Measurements from ENCODE around the gene RHOB.

RHOB gene

DNA sequence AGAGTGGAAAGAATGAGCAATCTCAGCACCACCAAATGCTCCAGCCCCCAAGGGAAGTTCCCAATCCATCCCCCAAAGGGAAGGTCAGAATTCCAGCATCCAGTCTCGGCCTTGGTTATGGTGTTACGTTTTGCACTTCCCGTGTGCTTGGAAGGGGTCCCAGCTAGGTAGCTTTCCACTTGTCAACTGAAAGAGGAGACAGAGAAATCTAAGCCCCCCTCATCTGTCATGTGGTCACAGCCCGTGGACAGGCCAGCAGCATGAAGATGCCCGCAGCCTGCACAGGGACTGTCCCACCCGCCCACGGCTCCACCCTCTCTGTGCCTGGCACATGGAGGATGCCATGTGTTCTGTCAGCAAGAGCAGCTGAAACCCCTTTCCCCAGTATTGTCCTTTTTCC is 32.1 kb downstream of the RHOB start:
- H3K9me3 ChIP-seq (ENCODE audit: control insufficient read depth, insufficient read depth, low read length), result no peaks in the 10 kb centered on the region
- H3K36me3 ChIP-seq (ENCODE audit: insufficient read depth, low read length), result no peaks in the 10 kb centered on the region
- H3K9ac ChIP-seq (ENCODE audit: low read depth, low read length), result no peak overlapping the region
- no peaks in the 10 kb centered on the region; the same call in 1 of the 2 replicates for H3K4me1 ChIP-seq (ENCODE audit: insufficient read depth, low read length)

DNA sequence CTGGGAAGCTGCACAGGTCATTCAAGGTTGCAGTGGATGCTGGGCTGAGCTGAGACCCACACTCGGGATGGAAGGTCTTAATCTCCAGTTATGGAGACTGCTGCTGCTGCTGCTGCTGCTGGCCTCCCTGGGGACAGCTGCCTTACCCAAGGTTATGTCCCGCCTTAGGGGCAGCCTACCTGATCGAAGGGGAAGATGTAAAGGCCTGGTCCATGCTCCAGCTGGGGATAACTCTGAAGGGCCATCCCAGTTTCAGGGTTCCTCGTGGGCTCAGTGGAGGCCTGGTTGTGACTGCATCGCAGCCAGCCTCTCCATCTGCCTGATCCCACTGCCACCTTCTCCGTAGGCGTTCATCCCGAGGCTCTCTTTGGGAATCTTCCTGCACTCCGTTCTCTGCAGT is 33.0 kb downstream of the RHOB start:
- Histone ChIP-seq H3K9ac (ENCODE audit: low read depth, low read length) (no peak overlapping the region), H3K4me1 (ENCODE audit: insufficient read depth, low read length) (no peaks in the 10 kb centered on the region), H3K9me3 (ENCODE audit: control insufficient read depth, insufficient read depth, low read length) (no peaks in the 10 kb centered on the region), H3K36me3 (ENCODE audit: insufficient read depth, low read length) (no peaks in the 10 kb centered on the region)

DNA sequence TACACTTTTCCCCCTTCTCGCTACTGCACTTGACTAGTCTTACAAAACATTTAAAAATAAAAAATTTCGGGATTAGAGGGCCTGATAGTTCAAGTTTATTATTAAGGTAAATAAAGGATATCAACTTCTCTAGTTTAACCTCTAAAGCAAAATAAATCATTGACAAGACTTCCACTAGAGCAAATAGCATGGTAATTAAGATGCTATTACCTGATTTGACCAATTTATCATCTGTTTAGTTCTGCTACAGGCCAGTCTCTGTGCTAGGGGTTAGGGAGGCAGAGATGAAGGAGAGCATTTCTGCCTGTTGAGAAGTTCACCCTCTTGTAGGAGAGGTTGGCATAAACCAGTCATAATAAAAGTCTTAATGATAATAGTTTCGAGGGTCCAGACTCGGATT is 34.0 kb downstream of the RHOB start:
- Histone ChIP-seq H3K4me1 (ENCODE audit: insufficient read depth, low read length) (no peaks in the 10 kb centered on the region), H3K9ac (ENCODE audit: low read depth, low read length) (no peak overlapping the region), H3K36me3 (ENCODE audit: insufficient read depth, low read length) (no peaks in the 10 kb centered on the region), H3K9me3 (ENCODE audit: control insufficient read depth, insufficient read depth, low read length) (no peaks in the 10 kb centered on the region)

DNA sequence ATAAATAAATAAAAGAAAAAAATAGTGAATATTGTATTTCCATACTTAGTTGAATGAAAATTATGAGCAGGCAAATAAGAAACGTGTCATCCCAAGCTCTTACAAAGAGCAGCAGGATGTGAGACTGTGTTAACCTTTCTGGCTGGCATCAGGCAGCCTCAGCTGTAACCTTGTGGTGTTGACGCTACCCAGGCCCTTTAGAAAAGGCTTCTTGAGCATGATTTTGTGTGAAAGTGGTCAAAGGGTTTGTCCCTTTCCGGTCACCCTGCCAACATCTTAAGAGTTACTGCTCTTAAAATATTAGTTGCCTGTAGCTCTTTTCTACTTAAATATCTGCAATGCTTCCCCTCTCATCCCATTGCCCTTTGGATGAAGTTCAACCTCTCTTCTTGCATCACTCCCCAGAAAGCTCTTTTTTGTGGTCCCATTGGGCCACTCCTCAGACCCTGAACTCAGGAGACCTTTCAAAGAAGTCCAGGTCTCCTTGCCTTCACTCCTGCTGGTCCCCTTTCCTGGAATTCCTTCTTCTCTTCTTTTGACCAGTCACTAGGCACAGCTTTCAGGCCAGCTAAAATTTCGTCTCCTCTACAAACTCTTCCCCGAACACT is 35.0 kb downstream of the RHOB start:
- Histone ChIP-seq H3K9me3 (ENCODE audit: control insufficient read depth, insufficient read depth, low read length) (no peaks in the 10 kb centered on the region), H3K9ac (ENCODE audit: low read depth, low read length) (no peak overlapping the region), H3K36me3 (ENCODE audit: insufficient read depth, low read length) (no peaks in the 10 kb centered on the region), H3K4me1 (ENCODE audit: insufficient read depth, low read length) (peaks cover 4% of the 10 kb centered on the region)

DNA sequence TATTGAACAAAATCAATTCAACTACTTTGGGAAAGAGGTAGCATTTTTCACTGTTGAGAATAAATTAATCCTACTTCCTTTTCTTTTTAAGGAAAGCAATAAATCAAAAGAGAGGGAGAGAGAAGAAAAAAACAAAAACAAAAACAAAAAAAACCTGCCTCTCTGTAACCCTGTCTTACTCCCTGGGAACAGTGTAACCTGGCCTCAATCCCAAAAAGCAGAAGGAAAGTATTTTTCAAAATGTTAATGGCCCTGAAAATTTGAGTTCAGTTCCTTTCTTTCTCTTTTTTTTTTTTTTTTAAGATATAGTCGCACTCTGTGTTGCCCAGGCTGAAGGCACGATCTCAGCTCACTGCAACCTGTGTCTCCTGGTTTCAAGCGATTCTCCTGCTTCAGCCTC is 35.9 kb downstream of the RHOB start:
- Histone ChIP-seq H3K9ac (ENCODE audit: low read depth, low read length) (no peak overlapping the region), H3K9me3 (ENCODE audit: control insufficient read depth, insufficient read depth, low read length) (no peaks in the 10 kb centered on the region), H3K36me3 (ENCODE audit: insufficient read depth, low read length) (no peaks in the 10 kb centered on the region), H3K4me1 (ENCODE audit: insufficient read depth, low read length) (peaks cover 11% of the 10 kb centered on the region)

DNA sequence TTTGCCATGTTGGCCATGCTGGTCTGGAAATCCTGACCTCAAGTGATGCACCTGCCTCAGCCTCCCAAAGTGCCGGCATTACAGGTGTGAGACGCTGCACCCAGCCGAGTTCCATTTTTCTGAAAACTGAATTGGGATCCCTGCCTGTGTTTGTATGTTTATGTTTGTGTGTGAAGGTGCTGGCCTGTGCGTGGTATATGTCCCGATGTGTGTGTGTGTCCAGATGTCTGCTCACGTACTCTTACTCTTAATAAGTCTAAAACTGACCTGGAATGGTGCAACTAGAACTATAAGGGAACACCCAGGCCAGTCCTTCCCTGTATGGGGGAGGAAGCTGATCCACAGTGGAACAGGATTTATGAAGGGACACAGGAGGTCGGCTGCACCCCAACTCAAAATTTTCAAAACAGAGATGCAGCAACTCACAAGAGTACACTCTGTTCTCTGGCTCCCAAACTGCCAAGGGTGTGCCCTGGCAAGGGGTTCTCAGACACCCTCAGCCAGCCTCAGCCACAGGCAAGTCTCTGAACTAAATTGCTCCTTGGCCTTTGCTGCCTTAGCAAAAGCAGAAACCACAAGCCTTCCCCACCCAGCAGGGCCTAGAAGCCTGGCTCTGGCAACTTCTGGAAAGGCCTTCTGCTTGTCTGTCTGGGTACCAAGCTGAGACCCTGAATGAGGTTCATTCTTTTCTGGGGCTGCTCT is 36.5 kb downstream of the RHOB start:
- Histone ChIP-seq H3K4me1 (ENCODE audit: insufficient read depth, low read length) (peaks cover 11% of the 10 kb centered on the region), H3K9ac (ENCODE audit: low read depth, low read length) (no peak overlapping the region), H3K9me3 (ENCODE audit: control insufficient read depth, insufficient read depth, low read length) (no peaks in the 10 kb centered on the region), H3K36me3 (ENCODE audit: insufficient read depth, low read length) (no peaks in the 10 kb centered on the region)

DNA sequence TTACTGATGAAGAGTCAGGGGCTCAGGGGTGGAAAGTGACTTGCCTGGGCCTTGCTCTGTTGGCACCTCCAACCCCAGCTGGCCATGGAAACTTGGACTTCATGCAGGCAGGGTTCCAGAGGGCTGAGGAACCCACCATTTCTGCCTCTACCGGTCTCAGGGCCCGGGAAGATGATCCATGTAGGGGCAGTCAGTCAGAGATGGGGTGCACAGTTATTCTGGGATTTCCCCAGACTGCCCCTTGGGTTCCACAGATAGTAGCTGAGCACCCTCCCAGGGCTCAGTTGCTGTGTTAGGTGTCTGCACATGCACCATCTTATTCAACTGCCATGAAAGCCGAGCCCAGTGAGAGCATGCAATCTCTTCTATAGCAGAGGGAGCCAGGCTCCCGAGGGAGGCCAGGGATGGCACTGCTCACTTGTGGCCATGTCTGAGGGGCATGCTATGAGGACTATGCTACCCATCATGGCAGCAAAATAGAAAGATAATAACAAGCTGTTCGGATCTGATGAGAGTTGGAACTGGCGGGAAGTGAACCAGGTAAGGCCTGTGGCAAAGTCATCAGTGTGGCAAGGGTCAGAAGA is 37.3 kb downstream of the RHOB start:
- Histone ChIP-seq H3K9ac (ENCODE audit: low read depth, low read length) (no peak overlapping the region), H3K9me3 (ENCODE audit: control insufficient read depth, insufficient read depth, low read length) (no peaks in the 10 kb centered on the region), H3K36me3 (ENCODE audit: insufficient read depth, low read length) (no peaks in the 10 kb centered on the region), H3K4me1 (ENCODE audit: insufficient read depth, low read length) (peaks cover 16% of the 10 kb centered on the region)

DNA sequence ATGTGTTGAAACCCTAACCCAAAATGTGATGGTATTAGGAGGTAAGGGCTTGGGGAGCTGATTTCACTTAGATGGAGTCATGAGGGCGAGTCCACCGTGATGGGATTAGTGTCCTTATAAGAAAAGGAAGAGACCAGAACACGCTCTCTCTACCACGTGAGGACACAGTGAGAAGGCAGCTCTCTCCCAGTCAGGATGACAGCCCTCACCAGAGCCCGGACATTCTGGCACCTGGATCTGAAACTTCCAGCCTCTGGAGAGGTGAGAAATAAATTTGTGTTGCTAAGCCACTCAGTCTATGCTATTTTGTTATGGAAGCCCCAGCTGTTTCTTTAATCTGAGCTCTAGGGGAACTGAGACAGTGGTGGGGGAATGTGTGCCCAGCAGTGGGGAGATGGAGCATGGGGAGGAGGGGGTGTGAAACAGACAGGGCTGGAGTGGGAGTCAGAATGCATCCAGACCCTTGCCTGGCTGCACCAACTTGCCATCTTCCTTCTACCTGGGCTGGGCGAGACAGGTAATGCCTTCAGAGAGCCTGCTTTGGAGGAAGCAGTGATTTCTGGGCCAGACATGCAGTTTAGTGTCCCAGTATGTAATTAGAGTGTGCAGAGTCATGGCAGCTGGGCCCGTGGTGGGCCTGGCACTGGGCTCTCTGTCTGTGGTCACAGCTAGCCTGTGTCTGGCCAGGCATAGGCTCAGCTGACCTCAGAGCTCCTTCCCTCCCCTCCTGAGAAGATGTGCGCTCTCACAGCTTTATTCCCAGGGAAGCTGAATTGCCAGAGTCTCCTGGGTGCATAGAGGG is 38.1 kb downstream of the RHOB start:
- H3K9ac ChIP-seq (ENCODE audit: low read depth, low read length), result no peak overlapping the region
- H3K4me1 ChIP-seq (ENCODE audit: insufficient read depth, low read length), result peaks cover 16% of the 10 kb centered on the region
- H3K36me3 ChIP-seq (ENCODE audit: insufficient read depth, low read length), result no peaks in the 10 kb centered on the region
- no peaks in the 10 kb centered on the region for H3K9me3 ChIP-seq (ENCODE audit: control insufficient read depth, insufficient read depth, low read length)

DNA sequence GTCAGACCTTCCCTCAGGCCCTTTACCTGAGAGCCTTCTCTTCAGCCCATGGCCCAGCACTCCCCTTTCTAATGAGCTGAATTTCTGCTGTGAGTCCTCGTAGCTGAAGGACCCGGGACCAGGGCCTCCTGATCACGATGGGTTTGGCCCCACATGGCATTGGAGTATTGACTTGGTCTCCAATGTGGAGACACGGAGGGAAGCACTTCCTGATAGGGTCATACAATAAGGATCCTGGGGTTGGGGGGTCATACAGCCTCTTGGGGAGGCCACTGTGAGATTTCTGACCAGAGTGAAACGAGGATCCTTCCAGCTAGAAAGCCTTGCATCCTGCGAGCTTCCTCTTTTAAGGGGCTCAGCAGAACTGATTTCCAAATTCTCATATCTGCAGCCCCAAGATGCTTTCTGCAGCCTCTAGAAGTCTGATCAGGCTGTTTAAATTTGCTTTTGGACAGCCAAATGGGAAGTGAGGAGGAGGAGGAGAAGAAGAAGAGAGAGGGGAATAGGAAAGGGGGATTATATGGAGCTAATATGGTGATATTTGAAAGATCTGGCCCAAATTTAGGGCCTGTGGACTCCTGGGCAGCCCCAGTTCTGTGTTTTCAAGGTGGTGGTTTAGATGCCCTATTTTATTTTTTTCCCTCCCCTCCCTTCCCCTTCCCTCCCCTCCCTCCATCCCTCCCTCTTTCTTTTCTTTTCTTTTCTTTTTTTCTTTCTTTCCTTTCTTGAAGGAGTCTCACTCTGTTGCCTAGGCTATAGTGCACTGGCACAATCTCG is 38.9 kb downstream of the RHOB start:
- Histone ChIP-seq H3K36me3 (ENCODE audit: insufficient read depth, low read length) (no peaks in the 10 kb centered on the region), H3K9me3 (ENCODE audit: control insufficient read depth, insufficient read depth, low read length) (no peaks in the 10 kb centered on the region), H3K4me1 (ENCODE audit: insufficient read depth, low read length) (peaks cover 20% of the 10 kb centered on the region), H3K9ac (ENCODE audit: low read depth, low read length) (no peak overlapping the region)

DNA sequence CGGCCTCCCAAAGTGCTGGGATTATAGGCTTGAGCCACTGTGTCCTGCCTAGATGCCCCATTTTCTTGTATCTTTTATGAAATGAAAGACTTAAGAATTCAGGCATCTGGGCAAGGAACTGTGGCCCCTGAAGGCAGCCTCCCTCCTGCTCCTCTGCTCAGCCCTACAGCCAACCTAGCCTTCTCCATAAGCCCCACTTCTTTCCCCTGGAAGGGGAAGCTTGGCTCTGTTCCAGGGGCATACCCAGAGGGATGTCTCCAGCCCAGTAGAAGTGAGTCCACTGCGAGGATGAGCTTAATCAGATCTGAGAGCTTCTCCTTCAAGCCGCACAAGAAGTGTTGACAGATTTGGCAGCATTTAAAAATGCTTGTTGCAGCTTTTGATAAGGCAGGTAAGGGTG is 39.7 kb downstream of the RHOB start:
- Histone ChIP-seq H3K9me3 (ENCODE audit: control insufficient read depth, insufficient read depth, low read length) (no peaks in the 10 kb centered on the region), H3K36me3 (ENCODE audit: insufficient read depth, low read length) (no peaks in the 10 kb centered on the region), H3K4me1 (ENCODE audit: insufficient read depth, low read length) (peaks cover 25% of the 10 kb centered on the region), H3K9ac (ENCODE audit: low read depth, low read length) (no peak overlapping the region)

DNA sequence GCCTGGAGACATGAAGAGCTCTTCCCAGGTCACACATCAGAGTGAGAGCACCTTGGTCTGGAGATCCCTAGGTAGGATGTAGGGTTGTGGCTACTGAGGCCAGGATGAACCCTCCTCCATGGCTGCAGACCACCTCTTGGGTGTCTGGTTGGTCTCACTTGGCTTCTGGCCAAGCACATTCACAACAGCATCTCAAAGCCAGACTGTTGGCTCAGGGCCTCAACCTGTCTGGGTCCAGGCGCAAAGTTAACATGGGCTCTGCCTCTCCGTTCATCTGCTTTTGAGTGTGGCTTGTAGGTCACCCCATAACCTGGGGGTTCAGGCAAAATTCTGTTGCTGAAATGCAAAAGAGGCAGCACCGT is 40.1 kb downstream of the RHOB start:
- no peaks in the 10 kb centered on the region for H3K9me3 ChIP-seq (ENCODE audit: control insufficient read depth, insufficient read depth, low read length)
- H3K4me1 ChIP-seq (ENCODE audit: insufficient read depth, low read length), result peaks cover 30% of the 10 kb centered on the region
- no peak overlapping the region for H3K9ac ChIP-seq (ENCODE audit: low read depth, low read length)
- H3K36me3 ChIP-seq (ENCODE audit: insufficient read depth, low read length), result no peaks in the 10 kb centered on the region

DNA sequence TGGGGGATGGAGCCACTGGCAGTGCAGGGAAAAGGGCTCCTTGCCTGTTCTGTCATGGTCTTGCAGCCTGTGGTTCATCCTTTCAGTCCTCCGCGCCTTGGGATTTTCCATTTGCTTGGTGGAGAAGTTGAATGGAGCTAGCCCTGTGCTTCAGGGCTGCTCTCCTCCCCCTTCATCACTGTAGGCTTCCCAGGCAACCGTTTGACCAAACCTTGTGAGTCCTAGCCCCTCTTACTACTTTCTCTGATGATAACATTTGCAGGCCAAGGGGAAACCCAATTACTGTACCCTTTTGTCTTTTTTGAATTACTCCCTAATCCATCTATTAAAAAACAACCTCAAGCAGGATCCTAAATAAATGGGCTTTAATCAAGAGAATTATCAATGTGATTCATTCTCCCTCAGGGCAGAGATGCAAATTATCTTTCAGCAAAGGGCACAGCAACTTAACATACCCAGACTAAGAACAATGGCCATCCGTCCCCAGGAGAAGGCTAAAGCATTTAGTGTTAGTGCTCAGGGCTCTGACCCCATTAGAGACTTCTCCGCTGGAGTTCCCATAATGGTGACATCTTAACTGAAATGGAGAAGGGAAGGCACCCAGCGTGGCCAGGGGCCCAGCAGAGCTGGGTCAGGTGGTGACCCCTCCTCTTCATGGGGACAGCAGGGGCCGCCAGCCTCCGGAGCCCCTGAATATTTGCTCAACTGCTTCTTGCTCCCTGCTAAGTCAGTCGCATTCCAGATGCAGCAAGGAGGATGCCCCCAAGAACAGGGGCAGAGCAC is 40.7 kb downstream of the RHOB start:
- Histone ChIP-seq H3K9me3 (ENCODE audit: control insufficient read depth, insufficient read depth, low read length) (no peaks in the 10 kb centered on the region), H3K36me3 (ENCODE audit: insufficient read depth, low read length) (no peaks in the 10 kb centered on the region), H3K9ac (ENCODE audit: low read depth, low read length) (no peak overlapping the region), H3K4me1 (ENCODE audit: insufficient read depth, low read length) (peaks cover 31% of the 10 kb centered on the region)

DNA sequence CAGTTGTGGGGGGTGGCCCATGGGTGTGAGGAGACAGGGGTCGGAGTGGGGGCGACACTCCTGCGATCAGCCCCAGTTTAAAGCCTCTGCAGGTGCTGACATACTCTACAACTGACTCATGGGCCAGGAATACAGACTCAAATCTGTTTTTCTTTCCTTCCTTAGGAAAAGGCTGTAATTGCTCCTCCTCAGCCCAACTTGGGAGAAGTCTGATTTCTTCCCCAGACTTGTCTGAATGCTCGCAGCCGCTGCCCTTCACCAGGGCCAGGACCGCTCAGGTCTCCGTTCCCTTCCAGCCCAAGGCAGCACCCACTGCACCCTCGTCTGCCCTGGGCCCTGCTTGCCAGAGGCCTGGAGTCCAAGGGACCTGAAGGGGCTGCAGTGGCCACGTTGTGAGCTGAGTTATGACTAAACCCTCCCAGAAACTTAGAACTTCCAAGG is 41.3 kb downstream of the RHOB start:
- Histone ChIP-seq H3K9ac (ENCODE audit: low read depth, low read length) (no peak overlapping the region), H3K9me3 (ENCODE audit: control insufficient read depth, insufficient read depth, low read length) (no peaks in the 10 kb centered on the region), H3K36me3 (ENCODE audit: insufficient read depth, low read length) (no peaks in the 10 kb centered on the region), H3K4me1 (ENCODE audit: insufficient read depth, low read length) (peaks cover 31% of the 10 kb centered on the region)

All from ES-I3 (cell line).